Activated T-cell treated with anti-CD3 and anti-CD28 coated beads, Interleukin-2, amount 50 U/mL, for 48 hours (primary cell): ENCODE results near the gene RNU6-9.
"Not testable (repeated sequence)": the region's sequence is repeated elsewhere in the genome, so short reads cannot be mapped to it uniquely, and the experiment has no call there.

Source experiments
- DNase-seq, 2 experiments: peaks; one replicate each; pipeline ENCODE4 v3.0.0-alpha.2; 2020

Gene RNU6-9

DNA sequence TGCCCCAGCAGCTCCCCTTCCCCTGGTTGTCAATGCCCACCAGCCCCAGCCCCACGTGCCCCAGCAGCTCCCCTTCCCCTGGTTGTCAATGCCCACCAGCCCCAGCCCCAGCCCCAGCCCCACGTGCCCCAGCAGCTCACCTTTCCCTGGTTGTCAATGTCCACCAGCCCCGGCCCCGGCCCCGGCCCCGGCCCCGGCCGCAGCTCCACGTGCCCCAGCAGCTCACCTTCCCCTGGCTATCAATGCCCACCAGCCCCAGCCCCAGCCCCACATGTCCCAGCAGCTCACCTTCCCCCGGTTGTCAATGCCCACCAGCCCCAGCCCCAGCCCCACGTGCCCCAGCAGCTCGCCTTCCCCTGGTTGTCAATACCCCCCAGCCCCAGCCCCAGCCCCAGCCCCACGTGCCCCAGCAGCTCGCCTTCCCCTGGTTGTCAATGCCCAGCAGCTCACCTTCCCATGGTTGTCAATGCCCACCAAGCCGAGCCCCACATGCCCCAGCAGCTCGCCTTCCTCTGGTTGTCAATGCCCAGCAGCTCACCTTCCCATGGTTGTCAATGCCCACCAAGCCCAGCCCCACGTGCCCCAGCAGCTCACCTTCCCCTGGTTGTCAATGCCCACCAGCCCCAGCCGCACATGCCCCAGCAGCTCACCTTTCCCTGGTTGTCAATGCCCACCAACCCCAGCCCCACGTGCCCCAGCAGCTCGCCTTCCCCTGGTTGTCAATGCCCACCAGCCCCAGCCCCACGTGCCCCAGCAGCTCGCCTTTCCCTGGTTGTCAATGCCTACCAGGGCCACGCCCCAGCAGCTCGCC is 14.3 kb upstream of the RNU6-9 start:
- DNase-seq = not testable (repeated sequence)

DNA sequence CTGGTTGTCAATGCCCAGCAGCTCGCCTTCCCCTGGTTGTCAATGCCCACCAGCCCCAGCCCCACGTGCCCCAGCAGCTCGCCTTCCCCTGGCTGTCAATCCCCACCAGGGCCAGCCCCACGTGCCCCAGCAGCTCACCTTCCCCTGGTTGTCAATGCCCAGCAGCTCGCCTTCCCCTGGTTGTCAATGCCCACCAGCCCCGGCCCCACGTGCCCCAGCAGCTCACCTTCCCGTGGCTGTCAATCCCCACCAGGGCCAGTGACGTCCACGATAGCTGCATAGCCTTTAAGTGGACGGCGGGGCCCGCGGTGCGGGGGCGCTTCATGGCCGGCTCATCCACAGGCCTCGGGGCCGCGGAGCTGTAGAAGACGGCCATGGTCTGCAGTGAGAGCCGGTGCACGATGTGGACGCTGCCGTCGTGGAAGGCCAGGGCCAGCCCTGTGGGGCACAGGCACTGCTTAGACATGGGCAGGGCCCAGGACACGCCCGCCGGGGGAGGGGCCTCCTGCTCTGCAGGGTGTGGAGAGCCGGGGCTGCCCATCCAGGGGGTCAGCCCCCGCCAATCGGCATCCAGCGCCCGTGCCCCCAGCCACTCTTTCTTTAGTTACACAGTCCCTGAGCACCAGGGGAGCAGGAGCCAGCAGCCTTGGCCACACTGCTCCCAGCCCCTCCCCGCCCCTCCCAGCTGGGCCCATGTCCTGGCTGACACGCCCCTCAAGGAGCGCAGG is 13.4 kb upstream of the RNU6-9 start:
- DNase-seq = no peak

DNA sequence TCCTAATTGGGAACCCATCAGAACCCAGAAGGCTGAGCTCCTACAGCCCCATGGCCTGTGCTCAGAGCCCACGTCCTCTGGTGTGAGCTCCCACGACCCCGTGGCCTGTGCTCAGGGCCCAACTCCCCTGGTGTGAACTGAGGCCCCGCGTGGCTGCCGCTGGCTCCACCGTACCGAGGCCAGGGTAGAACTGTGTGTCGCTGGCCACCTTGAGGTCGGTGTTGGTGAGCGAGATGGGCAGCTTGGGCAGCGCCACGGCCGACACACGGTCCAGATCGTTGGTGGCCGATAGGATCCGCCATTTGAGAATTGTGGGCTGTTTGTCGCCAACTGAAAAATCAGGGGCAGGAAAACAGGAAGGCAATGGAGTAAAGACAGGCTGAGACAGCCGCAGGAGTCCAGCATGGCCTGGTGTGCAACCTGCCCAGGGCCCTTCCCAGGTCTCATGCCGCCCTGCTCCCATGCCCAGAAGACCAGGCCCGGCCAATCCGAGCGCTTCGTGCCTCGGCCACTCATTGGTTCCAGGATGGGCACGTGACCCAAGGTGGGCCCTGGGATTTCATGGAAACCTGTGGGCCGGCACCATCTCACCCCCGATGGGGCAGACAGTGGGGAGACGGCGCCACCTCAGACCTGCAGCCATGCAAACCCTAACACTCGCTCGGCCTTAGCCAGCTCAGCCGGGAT is 11.8 kb upstream of the RNU6-9 start:
- no peak for DNase-seq

DNA sequence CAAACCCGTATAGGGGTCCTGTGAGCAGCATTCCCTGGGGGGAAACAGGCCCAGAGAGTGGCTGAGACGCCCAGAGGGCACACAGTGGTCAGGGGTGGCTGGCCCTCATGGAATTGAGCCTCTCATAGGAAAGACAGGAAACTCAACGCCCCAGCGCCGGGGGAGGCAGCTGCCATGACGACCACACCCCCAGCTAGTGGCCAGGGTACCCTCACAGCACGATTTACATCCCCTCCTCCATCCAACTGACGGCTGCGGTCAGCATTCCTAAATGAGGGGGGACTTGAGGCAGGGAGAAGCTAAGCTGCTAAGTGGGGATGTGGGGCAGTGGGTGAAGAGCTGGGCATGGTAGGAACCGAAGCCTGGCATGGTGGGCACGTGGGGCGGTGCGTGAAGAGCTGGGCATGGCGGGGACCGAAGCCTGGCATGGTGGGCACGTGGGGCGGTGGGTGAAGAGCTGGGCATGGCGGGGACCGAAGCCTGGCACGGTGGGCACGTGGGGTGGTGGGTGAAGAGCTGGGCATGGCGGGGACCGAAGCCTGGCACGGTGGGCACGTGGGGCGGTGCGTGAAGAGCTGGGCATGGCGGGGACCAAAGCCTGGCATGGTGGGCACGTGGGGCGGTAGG is 10.3 kb upstream of the RNU6-9 start:
- no peak for DNase-seq

DNA sequence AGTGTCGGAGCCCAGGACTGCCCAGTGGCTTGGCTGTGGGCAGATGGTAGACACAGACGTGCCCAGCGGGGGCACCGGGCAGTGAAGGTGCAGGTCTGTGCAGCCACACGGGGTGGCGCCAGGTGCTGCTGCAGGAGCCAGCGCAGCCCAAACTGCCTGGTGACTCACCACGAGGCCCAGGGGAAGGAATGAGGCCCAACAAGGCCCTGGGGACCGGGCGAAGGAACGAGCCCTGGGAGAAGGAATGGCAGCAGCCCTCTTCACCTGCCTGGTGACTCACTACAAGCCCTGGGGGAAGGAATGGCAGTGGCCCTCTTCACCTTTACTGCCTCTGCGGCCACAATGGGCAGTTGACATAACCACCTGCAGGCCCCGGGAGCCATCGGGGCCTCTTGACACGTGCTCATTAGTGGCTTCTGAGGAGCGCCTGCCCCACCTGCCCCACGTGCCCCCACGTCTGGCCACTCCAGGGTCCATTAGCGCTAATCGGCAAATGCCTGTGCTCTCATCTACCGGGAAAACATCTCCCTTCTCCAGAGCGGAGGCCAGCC is 9.5 kb upstream of the RNU6-9 start:
- no peak for DNase-seq

DNA sequence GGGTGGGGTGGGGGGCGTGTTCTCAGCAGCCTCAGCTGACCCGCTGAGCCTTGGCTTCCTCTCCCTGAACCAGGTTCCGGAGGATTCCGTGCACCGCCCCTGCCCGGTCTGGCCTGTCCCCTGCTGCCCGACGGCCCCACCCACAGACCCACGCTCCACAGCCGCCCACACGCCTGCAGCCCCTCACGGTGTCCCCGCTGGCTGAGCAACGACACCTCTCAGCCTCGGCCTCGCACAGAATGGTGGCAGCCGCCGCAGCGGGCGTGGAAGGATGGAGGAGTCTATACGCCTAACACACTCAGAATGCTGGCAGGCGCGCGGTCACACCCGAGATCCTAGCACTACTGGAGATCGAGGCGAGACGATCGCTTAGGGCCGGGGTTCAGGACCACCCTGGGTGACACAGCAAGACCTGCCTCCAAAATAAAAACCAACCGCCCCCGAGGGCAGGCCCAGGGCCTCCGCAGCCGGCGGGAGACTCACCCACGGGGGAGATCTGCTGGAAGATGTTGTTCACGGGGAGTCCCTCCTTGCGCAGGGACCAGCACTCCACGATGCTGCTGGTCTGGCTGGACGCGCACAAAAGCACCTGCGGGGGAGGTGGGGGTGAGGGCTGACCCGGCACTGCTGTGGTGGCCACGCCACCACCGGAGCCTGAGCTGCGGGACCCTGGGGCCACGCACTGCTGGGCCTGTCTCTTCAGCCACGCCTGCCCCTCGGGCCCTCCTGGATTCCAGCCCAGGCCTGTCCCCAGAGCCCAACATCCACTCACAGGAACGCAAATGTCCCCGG is 8.7 kb upstream of the RNU6-9 start:
- no peak for DNase-seq

DNA sequence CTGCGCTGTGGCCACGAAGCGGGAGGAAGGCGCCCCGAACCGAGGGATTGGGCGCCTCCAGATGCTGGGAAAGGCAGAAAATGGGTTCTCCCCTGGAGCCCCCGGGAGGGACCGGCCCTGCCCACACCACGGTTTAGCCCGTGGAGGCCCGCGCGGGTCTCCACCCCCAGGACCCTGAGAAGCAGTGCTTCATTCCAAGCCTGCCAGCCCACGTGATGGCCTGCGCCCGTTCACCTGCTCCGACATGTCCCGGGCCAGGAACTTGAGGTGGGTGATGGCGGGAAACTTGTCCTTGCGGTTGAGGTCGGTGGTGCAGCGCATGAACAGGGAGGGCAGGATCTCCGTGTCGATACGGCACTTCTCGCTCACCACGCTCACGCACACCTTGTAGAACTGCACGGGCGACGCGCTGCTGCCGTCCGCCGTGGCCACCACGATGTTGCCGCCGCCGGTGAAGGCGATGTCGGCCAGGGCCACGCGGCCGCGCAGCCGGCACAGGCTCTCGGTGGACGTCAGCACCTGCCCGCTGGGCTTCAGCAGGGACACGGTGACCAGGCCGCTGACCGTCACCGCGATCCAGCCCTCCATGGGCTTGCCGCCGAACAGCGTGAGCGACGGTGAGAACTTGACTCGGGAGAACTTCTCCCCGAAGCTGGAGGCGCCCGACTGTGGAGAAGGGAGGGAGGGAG is 7.6 kb upstream of the RNU6-9 start:
- DNase-seq = no peak

DNA sequence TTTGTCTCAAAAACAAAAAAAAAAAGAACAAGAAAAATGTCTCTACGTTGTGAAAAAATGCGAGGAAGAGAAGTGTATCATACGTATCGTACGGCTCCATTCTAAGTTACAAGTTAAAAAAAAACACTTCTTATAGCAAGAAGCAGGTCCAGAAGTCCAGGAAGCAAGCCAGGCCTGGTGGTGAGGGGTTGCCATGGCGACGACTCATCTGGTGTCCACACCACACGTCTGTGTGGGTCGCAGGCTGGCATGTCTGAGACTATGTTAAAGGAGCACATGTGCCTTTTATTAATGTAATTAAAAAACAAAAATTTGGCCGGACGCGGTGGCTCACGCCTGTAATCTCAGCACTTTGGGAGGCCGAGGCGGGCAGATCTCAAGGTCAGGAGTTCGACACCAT is 6.2 kb upstream of the RNU6-9 start:
- DNase-seq = no peak

DNA sequence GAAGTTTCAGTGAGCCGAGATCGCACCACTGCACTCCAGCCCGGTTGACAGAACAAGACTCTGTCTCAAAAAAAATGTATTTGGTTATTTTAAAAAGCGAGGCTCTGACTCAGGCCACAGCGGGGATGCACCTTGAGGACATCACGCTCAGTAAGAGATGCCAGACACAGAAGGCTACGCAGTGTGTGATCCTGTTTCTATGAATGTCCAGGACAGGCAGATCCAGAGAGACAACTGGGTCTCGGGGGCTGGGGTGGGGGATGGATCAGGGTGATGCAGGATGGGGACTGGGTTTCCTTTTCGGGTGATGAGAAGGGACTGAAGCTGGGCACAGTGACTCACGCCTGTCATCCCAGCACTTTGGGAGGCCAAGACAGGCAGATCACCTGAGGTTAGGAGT is 5.7 kb upstream of the RNU6-9 start:
- DNase-seq = no peak

DNA sequence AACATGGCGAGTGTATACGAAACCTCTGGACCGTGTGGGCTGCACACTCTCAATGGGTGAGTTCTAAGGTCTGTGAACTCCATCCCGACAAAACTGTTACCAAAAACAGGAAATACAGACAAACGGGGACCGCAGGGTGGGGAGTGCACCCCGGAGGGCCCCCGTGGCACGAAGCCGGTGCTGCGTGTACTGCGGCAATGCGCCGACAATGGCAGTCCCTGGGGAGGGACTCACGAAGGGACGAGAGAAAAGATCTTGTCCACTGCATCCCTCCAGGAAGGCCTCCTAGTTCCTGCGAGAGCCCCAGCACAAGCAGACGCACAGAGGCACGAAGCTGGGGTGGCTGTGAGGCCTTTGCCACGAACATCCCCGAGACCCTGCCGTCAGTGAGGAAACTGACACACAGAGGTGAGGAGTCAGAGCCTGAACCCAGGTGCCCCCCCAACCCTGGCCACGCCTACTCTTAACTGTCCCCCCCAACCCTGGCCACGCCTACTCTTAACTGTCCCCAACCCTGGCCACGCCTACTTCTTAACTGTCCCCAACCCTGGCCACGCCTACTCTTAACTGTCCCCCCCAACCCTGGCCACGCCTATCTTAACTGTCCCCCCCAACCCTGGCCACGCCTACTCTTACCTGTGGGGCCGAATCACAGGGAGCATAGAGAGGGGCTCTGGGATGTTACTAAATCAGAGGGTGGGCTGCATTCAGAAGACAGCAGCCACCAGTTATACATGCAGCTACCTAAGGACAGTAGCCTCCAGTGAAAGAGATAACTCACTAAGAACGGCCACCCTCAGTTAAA is 4.5 kb upstream of the RNU6-9 start:
- DNase-seq = peak; percentile 62 to 65

DNA sequence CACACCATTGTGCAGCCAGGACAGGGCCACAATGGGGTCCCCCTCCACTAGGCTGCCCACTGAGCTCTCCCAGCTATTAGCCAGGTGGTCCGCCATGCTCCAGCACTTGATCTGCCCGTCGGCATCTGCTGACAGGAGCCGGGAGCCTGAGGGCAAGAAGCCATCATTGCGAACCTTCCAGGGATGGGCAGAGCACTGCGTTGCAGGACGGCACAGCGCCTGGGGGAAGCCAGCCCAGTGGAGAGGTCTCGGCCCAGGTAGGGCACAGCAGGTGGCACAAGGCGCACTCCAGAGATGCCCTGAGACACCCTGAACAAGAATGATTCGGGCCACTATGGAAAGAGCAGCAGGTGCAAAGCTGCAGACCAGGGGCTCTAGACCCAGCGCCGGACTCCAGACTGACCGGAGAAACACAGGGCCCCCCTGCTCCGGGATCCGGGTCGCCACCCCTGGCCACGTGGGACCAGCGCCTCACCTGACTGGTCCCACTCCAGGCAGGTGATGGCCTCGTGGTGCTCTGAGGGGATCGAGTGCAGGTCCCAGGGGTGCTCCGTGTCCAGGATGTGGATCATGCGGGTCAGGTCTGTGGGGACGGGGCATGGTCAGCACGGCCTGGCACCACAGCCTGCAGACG is 3.5 kb upstream of the RNU6-9 start:
- no peak for DNase-seq

DNA sequence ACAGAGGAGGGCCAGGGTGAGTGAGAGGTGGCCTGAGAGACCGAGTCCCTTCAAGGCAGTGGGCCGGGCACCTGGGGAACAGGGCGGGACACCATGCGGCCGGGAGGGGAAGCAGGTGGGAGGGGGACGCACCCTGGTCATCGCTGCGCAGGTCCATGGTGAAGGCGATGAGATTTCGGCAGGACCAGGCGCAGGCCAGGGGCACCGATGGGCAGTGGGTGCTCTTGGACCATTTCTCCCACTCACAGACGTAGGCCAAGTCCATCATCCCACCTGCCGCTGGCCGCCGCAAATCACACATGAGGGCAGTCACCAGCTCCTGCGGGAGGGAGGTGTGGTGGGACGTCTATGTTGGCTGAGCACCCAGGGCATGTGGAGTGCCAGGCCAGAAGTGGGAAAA is 2.5 kb upstream of the RNU6-9 start:
- no peak for DNase-seq

DNA sequence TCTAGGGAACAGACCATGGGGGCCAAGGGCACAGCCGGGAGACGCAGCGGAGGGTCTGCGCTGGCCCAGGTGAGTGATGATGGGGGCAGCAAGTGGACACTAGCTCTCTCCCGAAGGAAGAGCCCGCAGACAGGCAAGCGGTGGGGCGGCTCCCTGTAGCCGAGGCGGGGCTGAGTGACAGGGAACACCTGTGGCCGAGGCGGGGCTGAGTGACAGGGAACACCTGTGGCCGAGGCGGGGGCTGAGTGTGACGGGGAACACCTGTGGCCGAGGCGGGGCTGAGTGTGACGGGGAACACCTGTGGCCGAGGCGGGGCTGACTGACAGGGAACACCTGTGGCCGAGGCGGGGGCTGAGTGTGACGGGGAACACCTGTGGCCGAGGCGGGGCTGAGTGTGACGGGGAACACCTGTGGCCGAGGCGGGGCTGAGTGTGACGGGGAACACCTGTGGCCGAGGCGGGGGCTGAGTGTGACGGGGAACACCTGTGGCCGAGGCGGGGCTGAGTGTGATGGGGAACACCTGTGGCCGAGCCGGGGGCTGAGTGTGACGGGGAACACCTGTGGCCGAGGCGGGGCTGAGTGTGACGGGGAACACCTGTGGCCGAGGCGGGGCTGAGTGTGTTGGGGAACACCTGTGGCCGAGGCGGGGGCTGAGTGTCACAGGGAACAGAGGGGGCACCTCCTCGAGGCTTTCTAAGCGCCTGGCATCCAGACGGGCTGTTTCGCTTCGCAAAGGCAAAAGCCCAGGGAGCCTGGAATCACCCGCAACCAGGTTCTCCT is 1.7 kb upstream of the RNU6-9 start:
- DNase-seq = not testable (repeated sequence)

DNA sequence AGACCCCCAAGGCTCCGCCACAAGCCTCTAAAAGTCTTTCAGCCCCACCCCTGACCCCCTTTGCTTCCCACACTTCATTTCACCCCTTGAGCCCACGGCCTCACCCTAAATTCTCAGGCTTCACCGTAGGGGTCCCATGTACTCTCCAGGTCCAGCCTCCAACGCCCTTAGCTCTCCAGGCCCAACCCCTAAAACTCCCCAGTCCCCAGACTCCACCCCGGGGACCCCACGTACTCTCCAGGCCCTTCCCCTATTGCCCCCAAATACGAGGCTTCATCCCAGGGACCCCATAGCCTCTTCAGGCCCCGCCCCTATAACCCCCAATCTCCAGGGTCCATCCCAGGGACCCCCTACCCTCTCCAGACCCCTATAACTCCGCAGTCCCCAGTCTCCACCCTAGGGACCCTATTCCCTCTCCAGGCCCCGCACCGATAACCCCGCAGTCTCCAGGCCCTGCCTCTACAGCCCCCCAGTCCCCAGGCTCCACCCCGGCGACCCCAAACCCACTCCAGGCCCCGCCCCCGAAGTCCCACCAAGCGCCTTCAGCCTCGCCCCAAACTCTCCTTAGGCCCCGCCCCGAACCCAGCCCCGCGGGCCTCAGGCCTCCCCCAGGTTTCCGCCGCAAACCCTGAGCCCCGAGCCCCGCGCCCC is 916 bp upstream of the RNU6-9 start:
- no peak for DNase-seq

DNA sequence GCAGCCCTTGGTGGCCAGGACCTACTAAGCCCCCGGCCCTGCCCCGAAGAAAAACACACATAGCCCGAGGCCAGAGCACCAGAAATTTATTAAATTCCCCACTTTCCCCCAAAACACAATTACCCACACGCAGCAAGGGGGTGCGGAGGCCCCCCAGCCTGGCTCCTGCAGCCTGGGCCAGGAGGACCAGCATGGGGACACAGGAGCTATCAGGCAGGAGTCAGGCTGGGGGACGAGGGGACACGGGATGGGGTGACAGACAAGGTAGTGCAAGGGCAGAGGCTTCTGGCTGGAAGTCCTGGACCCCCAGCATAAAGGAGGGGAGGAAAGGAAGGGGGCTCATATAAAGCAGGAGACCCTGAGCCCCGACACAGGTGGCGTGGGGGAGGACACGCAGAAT is 3.1 kb downstream of the RNU6-9 start:
- DNase-seq = no peak

DNA sequence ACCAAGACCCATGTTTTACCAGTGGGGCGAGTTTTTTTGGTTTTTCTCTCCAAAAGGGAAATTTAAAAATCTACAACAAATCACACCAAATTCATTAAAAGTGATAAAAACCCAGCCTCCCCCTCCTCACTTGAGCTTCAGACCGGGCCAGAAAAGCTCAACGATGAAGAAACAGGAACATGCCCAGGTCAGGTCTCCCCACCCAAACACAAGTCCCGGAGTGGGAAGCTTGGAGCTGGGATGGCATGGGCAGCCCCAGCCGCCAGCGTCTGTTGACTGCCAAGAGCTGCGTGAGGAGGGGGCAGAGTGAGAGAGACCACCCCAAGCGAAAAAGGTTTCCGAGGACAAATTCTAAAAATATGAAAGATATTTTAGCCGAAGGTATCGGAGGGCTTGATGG is 3.7 kb downstream of the RNU6-9 start:
- no peak for DNase-seq

DNA sequence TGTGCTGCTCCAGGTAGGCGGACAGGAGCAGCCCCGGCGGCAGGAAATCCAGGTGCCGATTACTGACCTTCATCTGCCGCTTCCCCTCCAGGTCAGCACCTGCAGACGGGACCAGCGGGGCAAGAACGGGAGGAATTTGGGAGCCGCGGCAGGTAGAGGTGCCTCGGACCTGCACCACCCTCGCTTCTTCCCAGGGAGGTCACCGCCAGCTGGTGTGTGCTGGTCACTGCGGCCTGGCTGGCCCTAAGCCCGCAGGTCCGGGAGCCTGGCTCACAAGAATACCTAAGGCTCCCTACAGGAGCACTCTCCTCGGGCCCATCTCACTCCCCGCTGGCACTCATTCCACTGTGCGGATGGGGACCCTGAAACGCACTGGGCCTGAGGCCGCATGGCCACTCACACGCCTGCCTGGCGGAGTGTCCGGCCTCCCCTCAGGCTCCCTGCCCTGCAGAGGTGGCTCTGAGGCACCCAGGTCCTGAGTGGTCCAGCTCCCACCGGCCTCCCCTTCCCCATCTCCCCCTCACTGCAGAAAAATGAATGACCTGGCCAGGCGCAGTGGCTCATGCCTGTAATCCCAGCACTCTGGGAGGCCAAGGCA is 4.3 kb downstream of the RNU6-9 start:
- no peak for DNase-seq

DNA sequence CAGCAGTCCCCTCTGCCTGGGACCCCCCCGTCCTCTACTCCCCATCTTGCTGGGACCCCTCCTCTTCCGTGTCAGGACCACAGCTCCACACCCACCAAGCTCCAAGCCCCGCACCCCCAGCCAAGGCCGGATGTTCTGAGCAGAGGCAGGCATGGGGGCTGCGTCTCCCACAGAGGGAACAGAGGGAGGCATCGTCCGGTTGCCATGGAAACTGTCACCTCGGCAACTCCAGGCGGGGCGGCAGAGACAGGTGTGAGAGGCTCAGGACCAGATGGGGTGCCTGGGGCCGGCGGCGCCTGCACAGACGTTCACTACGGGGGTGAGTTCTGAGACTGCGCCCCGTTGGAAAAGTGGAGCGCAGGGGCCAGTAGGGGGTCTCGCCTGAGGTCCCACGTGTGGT is 5.4 kb downstream of the RNU6-9 start:
- peak in 1 of 2 experiments; percentile 49 for DNase-seq
